HEK293 (cell line): ENCODE results near the gene MKNK2.

ENCODE experiments used
- CTCF ChIA-PET: fragments of 350-600 bp; formaldehyde crosslinking; extraction: SDS; loops from one replicate; lab custom pipeline; 2021; ENCODE audit warnings: antibody characterized with exemption; lab: Yijun Ruan, JAX
- POLR2A ChIA-PET: fragments of 300-600 bp; formaldehyde crosslinking; extraction: SDS; loops from one replicate; lab custom pipeline; 2020; ENCODE audit warnings: antibody characterized with exemption, inconsistent platforms; lab: Yijun Ruan, JAX
- H3K27ac ChIP-seq: fragments of 200-500 bp; sonication (Bioruptor generic); 2 replicates; pipeline ENCODE4 v1.5.1; 2014; ENCODE audit warnings: low read depth, low read length, control low read depth, inconsistent platforms; ENCODE audit errors: extremely low read depth
- H3K36me3 ChIP-seq, 2 experiments: fragments of 200-500 bp in 1 of 2; sonication (Bioruptor generic) in 1 of 2; 1 replicate in 1 of 2; 2 replicates in 1 of 2; pipeline ENCODE4 v1.5.1; 2014 to 2017; ENCODE audit warnings: inconsistent platforms in 2 of 2, low read length in 2 of 2; ENCODE audit not compliant: control insufficient read depth in 2 of 2, insufficient read depth in 1 of 2
- H3K4me1 ChIP-seq: fragments of 200-500 bp; sonication (Bioruptor generic); 2 replicates; pipeline ENCODE4 v1.5.1; 2014; ENCODE audit warnings: mild to moderate bottlenecking, low read length, inconsistent platforms; ENCODE audit not compliant: control insufficient read depth, insufficient read depth
- H3K4me3 ChIP-seq: 2 replicates; pipeline ENCODE4 v1.5.1; 2011; ENCODE audit warnings: low read depth, mild to moderate bottlenecking, control low read depth, low read length, moderate library complexity
- H3K9me3 ChIP-seq: fragments of 200-500 bp; sonication (Bioruptor generic); 2 replicates; pipeline ENCODE4 v1.5.1; 2014; ENCODE audit warnings: low read depth, low read length, inconsistent platforms; ENCODE audit not compliant: control insufficient read depth, insufficient read depth
- GLIS2 ChIP-seq: fragments of 450-650 bp; formaldehyde crosslinking; IDR thresholded peaks from 2 replicates; pipeline ENCODE4 v1.5.1; 2016; ENCODE audit warnings: missing biosample characterization, missing genetic modification characterization
- KLF10 ChIP-seq: fragments of 450-650 bp; IDR thresholded peaks from 2 replicates; pipeline ENCODE4 v1.5.1; 2018; ENCODE audit warnings: missing biosample characterization, mild to moderate bottlenecking, missing genetic modification characterization
- KLF16 ChIP-seq: fragments of 450-650 bp; formaldehyde crosslinking; IDR thresholded peaks from 2 replicates; pipeline ENCODE4 v1.5.1; 2017; ENCODE audit warnings: missing biosample characterization, missing genetic modification characterization
- SCRT1 ChIP-seq: fragments of 450-650 bp; formaldehyde crosslinking; IDR thresholded peaks from 2 replicates; pipeline ENCODE4 v1.5.1; 2016; ENCODE audit warnings: missing biosample characterization, missing genetic modification characterization, borderline replicate concordance
- YY2 ChIP-seq: fragments of 450-650 bp; formaldehyde crosslinking; IDR thresholded peaks from 2 replicates; pipeline ENCODE4 v1.5.1; 2016; ENCODE audit warnings: missing biosample characterization, missing genetic modification characterization
- ZFP69B ChIP-seq: fragments of 450-650 bp; formaldehyde crosslinking; IDR thresholded peaks from 2 replicates; pipeline ENCODE4 v1.5.1; 2016; ENCODE audit warnings: missing biosample characterization, missing genetic modification characterization
- ZIC2 ChIP-seq: fragments of 450-650 bp; formaldehyde crosslinking; IDR thresholded peaks from 2 replicates; pipeline ENCODE4 v1.5.1; 2016; ENCODE audit warnings: missing biosample characterization, missing genetic modification characterization
- ZNF10 ChIP-seq: fragments of 450-650 bp; formaldehyde crosslinking; IDR thresholded peaks from 2 replicates; pipeline ENCODE4 v1.5.1; 2017; ENCODE audit warnings: missing biosample characterization, missing genetic modification characterization
- ZNF112 ChIP-seq: fragments of 450-650 bp; formaldehyde crosslinking; IDR thresholded peaks from 2 replicates; pipeline ENCODE4 v1.5.0; 2017; ENCODE audit warnings: missing biosample characterization, missing genetic modification characterization
- ZNF114 ChIP-seq: fragments of 450-650 bp; formaldehyde crosslinking; IDR thresholded peaks from 2 replicates; pipeline ENCODE4 v1.5.0; 2017; ENCODE audit warnings: missing biosample characterization, missing genetic modification characterization
- ZNF132 ChIP-seq: fragments of 450-650 bp; formaldehyde crosslinking; IDR thresholded peaks from 2 replicates; pipeline ENCODE4 v1.5.1; 2017; ENCODE audit warnings: missing biosample characterization, missing genetic modification characterization, borderline replicate concordance
- ZNF138 ChIP-seq: fragments of 450-650 bp; formaldehyde crosslinking; IDR thresholded peaks from 2 replicates; pipeline ENCODE4 v1.5.1; 2016; ENCODE audit warnings: missing biosample characterization, missing genetic modification characterization, borderline replicate concordance
- ZNF184 ChIP-seq: fragments of 450-650 bp; IDR thresholded peaks from 2 replicates; pipeline ENCODE4 v1.5.1; 2018; ENCODE audit warnings: missing biosample characterization, mild to moderate bottlenecking, missing genetic modification characterization
- ZNF202 ChIP-seq: fragments of 450-650 bp; formaldehyde crosslinking; IDR thresholded peaks from 2 replicates; pipeline ENCODE4 v1.5.1; 2016; ENCODE audit warnings: missing biosample characterization, missing genetic modification characterization, borderline replicate concordance
- ZNF248 ChIP-seq: fragments of 450-650 bp; formaldehyde crosslinking; IDR thresholded peaks from 2 replicates; pipeline ENCODE4 v1.5.1; 2017; ENCODE audit warnings: missing biosample characterization, missing genetic modification characterization
- ZNF274 ChIP-seq, 2 experiments: fragments of 200-500 bp in 1 of 2; fragments of 450-650 bp in 1 of 2; sonication (Bioruptor generic) in 1 of 2; formaldehyde crosslinking in 1 of 2; IDR thresholded peaks; 2 replicates each; pipeline versions ENCODE4 v1.5.1 to v1.6.1; 2014 to 2016; ENCODE audit warnings: borderline replicate concordance in 1 of 2, inconsistent platforms in 1 of 2, low read length in 1 of 2, missing biosample characterization in 1 of 2, missing genetic modification characterization in 1 of 2
- ZNF302 ChIP-seq: fragments of 450-650 bp; formaldehyde crosslinking; IDR thresholded peaks from 2 replicates; pipeline ENCODE4 v1.5.1; 2016; ENCODE audit warnings: missing biosample characterization, missing genetic modification characterization, low read depth
- ZNF423 ChIP-seq: fragments of 450-650 bp; formaldehyde crosslinking; IDR thresholded peaks from 2 replicates; pipeline ENCODE4 v1.5.1; 2016; ENCODE audit warnings: missing biosample characterization, missing genetic modification characterization
- ZNF473 ChIP-seq: fragments of 450-650 bp; formaldehyde crosslinking; IDR thresholded peaks from 2 replicates; pipeline ENCODE4 v1.5.1; 2017; ENCODE audit warnings: missing biosample characterization, missing genetic modification characterization
- ZNF514 ChIP-seq: fragments of 450-650 bp; formaldehyde crosslinking; IDR thresholded peaks from 2 replicates; pipeline ENCODE4 v1.5.1; 2016; ENCODE audit warnings: missing biosample characterization, missing genetic modification characterization
- ZNF623 ChIP-seq: fragments of 450-650 bp; formaldehyde crosslinking; IDR thresholded peaks from 2 replicates; pipeline ENCODE4 v1.5.1; 2016; ENCODE audit warnings: missing biosample characterization, missing genetic modification characterization
- ZNF664 ChIP-seq: fragments of 450-650 bp; formaldehyde crosslinking; IDR thresholded peaks from 2 replicates; pipeline ENCODE4 v1.5.1; 2016; ENCODE audit warnings: missing biosample characterization, missing genetic modification characterization
- ZNF791 ChIP-seq: fragments of 450-650 bp; formaldehyde crosslinking; IDR thresholded peaks from 2 replicates; pipeline ENCODE4 v1.5.1; 2016; ENCODE audit warnings: missing biosample characterization, missing genetic modification characterization
- ZSCAN30 ChIP-seq: fragments of 450-650 bp; IDR thresholded peaks from 2 replicates; pipeline ENCODE4 v1.5.1; 2018; ENCODE audit warnings: missing biosample characterization, mild to moderate bottlenecking, missing genetic modification characterization, moderate library complexity
- ZXDB ChIP-seq: fragments of 450-650 bp; formaldehyde crosslinking; IDR thresholded peaks from 2 replicates; pipeline ENCODE4 v1.5.1; 2016; ENCODE audit warnings: missing biosample characterization, missing genetic modification characterization
- TF ChIP-seq, protein P1 (sequence below): fragments of 450-650 bp; formaldehyde crosslinking; IDR thresholded peaks from 2 replicates; pipeline ENCODE4 v1.5.1; 2016; ENCODE audit warnings: missing biosample characterization, missing genetic modification characterization
- TF ChIP-seq, protein P2 (sequence below): fragments of 450-650 bp; formaldehyde crosslinking; IDR thresholded peaks from 2 replicates; pipeline ENCODE4; 2016; ENCODE audit warnings: missing biosample characterization, missing genetic modification characterization
- TF ChIP-seq, protein P3 (sequence below): fragments of 450-650 bp; formaldehyde crosslinking; IDR thresholded peaks from 2 replicates; pipeline ENCODE4 v1.5.1; 2016; ENCODE audit warnings: missing biosample characterization, missing genetic modification characterization
- TF ChIP-seq, protein P4 (sequence below): fragments of 450-650 bp; formaldehyde crosslinking; IDR thresholded peaks from 2 replicates; pipeline ENCODE4 v1.5.1; 2016; ENCODE audit warnings: missing biosample characterization, missing genetic modification characterization

Gene MKNK2

DNA sequence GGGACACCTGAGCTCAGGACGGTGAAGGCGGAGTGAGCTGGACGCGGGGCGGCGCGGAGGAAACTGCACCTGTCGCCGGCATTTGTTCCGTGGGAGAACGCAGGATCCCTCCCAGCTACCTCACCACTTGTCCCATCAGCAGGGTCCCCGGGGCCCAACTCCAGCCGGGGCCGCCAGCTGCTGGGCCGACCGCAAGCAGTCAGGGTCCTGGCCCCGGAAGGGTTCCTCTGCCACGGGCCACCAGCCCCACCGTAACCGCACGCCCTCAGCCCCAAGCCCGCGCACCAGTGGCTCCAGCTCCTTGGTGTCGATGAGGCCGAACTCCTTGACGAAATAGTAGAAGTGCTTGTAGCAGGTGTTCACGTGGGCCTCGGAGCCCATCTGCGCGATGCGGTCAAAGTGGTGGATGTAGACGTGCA, 25.5 kb upstream of the MKNK2 start (continued):
- TF ChIP-seq GLIS2 (tag by site-specific recombination) = no peak
- TF ChIP-seq ZIC2 (tag by site-specific recombination) = no peak
- TF ChIP-seq ZNF202 (tag by site-specific recombination) = no peak
- TF ChIP-seq YY2 (tag by site-specific recombination) = no peak
- TF ChIP-seq, protein P1, sequence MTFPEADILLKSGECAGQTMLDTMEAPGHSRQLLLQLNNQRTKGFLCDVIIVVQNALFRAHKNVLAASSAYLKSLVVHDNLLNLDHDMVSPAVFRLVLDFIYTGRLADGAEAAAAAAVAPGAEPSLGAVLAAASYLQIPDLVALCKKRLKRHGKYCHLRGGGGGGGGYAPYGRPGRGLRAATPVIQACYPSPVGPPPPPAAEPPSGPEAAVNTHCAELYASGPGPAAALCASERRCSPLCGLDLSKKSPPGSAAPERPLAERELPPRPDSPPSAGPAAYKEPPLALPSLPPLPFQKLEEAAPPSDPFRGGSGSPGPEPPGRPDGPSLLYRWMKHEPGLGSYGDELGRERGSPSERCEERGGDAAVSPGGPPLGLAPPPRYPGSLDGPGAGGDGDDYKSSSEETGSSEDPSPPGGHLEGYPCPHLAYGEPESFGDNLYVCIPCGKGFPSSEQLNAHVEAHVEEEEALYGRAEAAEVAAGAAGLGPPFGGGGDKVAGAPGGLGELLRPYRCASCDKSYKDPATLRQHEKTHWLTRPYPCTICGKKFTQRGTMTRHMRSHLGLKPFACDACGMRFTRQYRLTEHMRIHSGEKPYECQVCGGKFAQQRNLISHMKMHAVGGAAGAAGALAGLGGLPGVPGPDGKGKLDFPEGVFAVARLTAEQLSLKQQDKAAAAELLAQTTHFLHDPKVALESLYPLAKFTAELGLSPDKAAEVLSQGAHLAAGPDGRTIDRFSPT = no peak
- no peak for TF ChIP-seq ZNF423 (tag by site-specific recombination)
- no peak for TF ChIP-seq KLF10 (tag by site-specific recombination)

DNA sequence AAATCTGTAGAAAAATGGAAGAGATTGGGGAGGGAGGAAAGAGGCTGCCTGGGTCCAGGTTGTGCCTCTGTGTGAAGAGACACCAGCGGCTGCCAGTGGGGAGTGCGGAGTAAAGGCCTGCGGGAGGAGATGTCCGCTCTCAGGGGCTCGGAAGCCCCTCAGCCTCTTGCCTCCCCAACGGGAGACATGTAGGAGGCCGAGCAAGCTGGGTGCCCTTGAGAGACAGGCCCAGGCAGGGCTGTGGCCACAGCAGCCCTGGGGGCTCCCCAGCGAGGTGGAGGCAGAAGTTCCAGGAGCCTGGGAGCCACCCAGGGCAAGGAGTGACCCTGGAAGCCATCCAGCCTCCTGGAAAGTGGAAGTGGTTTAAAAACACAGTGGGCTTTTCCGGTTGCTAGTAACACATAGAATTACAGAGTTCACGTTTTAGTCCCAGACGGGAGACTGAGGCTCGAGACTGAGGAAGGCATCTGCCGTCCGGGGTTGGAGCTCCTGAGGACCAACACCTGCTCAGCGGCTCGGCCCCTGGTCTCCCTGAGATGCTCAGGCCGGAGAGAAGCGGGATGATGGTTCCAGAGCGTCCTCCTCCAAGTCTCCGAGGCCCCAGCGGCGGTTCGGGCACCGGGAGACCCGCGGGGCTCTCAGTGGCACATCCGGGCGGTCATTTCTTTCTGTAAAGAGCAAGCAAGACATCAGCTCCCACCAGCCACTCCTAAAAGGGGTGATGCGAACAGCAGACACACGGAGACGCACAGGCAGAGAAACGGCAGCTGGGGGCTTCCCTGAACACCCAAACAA, 21.9 kb upstream of the MKNK2 start:
- H3K27ac ChIP-seq = no peak overlapping the region
- POLR2A ChIA-PET = no interaction called here
- no peak overlapping the region for H3K4me3 ChIP-seq
- H3K4me1 ChIP-seq = no peaks in the 10 kb centered on the region
- CTCF ChIA-PET = interaction anchor here (0.9 to 1.2 kb wide), 2 partner anchors 24 to 53 kb away, joined by 3 to 7 read pairs; no protein-coding TSS in a partner anchor
- TF ChIP-seq ZNF791 (tag by site-specific recombination) (no peak), ZNF664 (tag by site-specific recombination) (no peak), ZNF248 (tag by site-specific recombination) (no peak), ZNF112 (tag by site-specific recombination) (no peak), KLF16 (no peak), ZNF138 (no peak), ZNF132 (tag by site-specific recombination) (no peak), ZSCAN30 (no peak), ZNF184 (no peak), ZNF10 (tag by site-specific recombination) (no peak), ZFP69B (tag by site-specific recombination) (no peak), ZNF473 (tag by site-specific recombination) (no peak), ZNF623 (tag by site-specific recombination) (no peak)
- TF ChIP-seq, protein P2, sequence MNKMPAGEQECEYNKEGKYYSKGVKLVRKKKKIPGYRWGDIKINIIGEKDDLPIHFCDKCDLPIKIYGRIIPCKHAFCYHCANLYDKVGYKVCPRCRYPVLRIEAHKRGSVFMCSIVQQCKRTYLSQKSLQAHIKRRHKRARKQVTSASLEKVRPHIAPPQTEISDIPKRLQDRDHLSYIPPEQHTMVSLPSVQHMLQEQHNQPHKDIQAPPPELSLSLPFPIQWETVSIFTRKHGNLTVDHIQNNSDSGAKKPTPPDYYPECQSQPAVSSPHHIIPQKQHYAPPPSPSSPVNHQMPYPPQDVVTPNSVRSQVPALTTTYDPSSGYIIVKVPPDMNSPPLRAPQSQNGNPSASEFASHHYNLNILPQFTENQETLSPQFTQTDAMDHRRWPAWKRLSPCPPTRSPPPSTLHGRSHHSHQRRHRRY (tag by site-specific recombination) = no peak
- H3K36me3 ChIP-seq = peaks cover 4 to 49% of the 10 kb centered on the region in 2 experiments; a peak in 2 of 3 replicates
- H3K9me3 ChIP-seq = no peaks in the 10 kb centered on the region

DNA sequence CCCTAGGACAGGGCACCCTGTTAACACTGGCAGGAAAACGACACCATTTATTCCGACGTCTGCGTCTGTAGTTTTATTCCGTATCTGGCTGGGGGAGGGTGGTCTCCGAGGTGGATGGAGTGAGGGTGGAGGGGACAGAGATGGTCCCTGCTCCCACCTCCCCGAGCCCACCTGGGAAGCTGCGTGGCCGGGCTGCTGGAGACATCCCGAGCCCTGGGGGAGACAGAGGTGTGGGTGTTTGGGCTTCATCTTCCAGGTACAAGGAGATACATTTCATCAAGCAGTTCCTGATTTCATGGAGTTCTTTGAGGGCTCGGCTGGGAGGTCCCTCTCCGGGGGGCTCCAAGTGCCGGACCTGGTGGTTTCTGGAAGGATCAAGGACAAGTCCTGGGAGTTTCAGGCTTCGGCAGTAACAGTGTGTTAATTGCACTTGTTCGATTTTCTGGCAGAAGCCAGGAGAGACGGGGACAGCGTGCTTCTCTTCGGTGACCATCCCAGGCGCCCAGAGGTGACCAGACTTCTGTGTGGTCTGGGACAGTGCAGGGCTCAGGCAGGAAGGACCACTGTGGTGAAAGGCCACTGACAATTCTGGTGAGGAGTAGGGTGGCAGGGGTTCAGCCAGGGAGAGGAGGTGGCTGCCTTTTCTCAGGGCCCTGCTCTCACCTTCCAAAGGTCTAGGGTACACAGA, 20.1 kb upstream of the MKNK2 start:
- H3K4me1 ChIP-seq = no peaks in the 10 kb centered on the region
- no peak overlapping the region for H3K4me3 ChIP-seq
- H3K36me3 ChIP-seq = peaks cover 4 to 33% of the 10 kb centered on the region in 2 experiments; a peak in 2 of 3 replicates
- ChIA-PET CTCF (interaction anchor here (0.6 to 1.4 kb wide), 6 partner anchors 9 to 626 kb away, joined by 3 to 4 read pairs (median 3); no protein-coding TSS in a partner anchor), POLR2A (no interaction called here)
- no peaks in the 10 kb centered on the region for H3K9me3 ChIP-seq
- no peak overlapping the region for H3K27ac ChIP-seq
- no peak for TF ChIP-seq ZNF514 (tag by site-specific recombination)
- TF ChIP-seq ZXDB (tag by site-specific recombination) = no peak
- no peak for TF ChIP-seq ZNF114 (tag by site-specific recombination)
- TF ChIP-seq, protein P3, sequence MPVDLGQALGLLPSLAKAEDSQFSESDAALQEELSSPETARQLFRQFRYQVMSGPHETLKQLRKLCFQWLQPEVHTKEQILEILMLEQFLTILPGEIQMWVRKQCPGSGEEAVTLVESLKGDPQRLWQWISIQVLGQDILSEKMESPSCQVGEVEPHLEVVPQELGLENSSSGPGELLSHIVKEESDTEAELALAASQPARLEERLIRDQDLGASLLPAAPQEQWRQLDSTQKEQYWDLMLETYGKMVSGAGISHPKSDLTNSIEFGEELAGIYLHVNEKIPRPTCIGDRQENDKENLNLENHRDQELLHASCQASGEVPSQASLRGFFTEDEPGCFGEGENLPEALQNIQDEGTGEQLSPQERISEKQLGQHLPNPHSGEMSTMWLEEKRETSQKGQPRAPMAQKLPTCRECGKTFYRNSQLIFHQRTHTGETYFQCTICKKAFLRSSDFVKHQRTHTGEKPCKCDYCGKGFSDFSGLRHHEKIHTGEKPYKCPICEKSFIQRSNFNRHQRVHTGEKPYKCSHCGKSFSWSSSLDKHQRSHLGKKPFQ = no peak
- TF ChIP-seq ZNF112 (tag by site-specific recombination) = no peak
- no peak for TF ChIP-seq ZNF274 (IDR thresholded peaks at IDR 0.05; ENCODE audit: low read length)
- TF ChIP-seq ZNF274 (tag by site-specific recombination; IDR thresholded peaks at IDR 0.05; ENCODE audit: borderline replicate concordance) = no peak
- no peak for TF ChIP-seq SCRT1 (tag by site-specific recombination)
- TF ChIP-seq ZNF302 (tag by site-specific recombination) = no peak
- TF ChIP-seq, protein P4, sequence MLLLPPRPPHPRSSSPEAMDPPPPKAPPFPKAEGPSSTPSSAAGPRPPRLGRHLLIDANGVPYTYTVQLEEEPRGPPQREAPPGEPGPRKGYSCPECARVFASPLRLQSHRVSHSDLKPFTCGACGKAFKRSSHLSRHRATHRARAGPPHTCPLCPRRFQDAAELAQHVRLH (tag by site-specific recombination) = no peak
